HK-2 (cell line): ENCODE data around the gene TRIO.

Experiments used
- DNase-seq: peaks from one replicate; pipeline ENCODE4 v3.0.0-alpha.2; 2018; ENCODE audit not compliant: unreplicated experiment

Gene TRIO

GRCh38 chr5:14460844-14461398, 317.8 kb downstream of the TRIO start:
- no peak for DNase-seq

GRCh38 chr5:14462681-14463080, 319.5 kb downstream of the TRIO start:
- DNase-seq, result no peak

GRCh38 chr5:14463629-14464028, 320.5 kb downstream of the TRIO start:
- no peak for DNase-seq

GRCh38 chr5:14464096-14464495, 321.0 kb downstream of the TRIO start:
- no peak for DNase-seq

- no peak for DNase-seq
These were observed 321.5 kb downstream of the TRIO start for GRCh38 chr5:14464671-14465070.

- no peak for DNase-seq
These were observed 322.0 kb downstream of the TRIO start for GRCh38 chr5:14465116-14465515.

- no peak for DNase-seq
These were observed 322.6 kb downstream of the TRIO start for GRCh38 chr5:14465776-14466175.

GRCh38 chr5:14467251-14467650, 324.1 kb downstream of the TRIO start:
- no peak for DNase-seq

- DNase-seq, result no peak
These were observed 324.7 kb downstream of the TRIO start for GRCh38 chr5:14467886-14468285.

- no peak for DNase-seq
These were observed 326.6 kb downstream of the TRIO start for GRCh38 chr5:14469551-14470377.

GRCh38 chr5:14471507-14471906, 328.4 kb downstream of the TRIO start:
- DNase-seq, result no peak

- no peak for DNase-seq
These were observed 329.9 kb downstream of the TRIO start for GRCh38 chr5:14472986-14473567.

GRCh38 chr5:14475045-14475444, 331.9 kb downstream of the TRIO start:
- no peak for DNase-seq

- no peak for DNase-seq
These were observed 333.8 kb downstream of the TRIO start for GRCh38 chr5:14476786-14477435.

- DNase-seq, result no peak
These were observed 336.1 kb downstream of the TRIO start for GRCh38 chr5:14479143-14479696.

- DNase-seq, result no peak
These were observed 338.2 kb downstream of the TRIO start for GRCh38 chr5:14481349-14481748.

- no peak for DNase-seq
These were observed 338.9 kb downstream of the TRIO start for GRCh38 chr5:14482085-14482484.

GRCh38 chr5:14483504-14484157, 340.5 kb downstream of the TRIO start:
- DNase-seq, result no peak

GRCh38 chr5:14486486-14486885, 343.3 kb downstream of the TRIO start:
- DNase-seq, result no peak

GRCh38 chr5:14486996-14487896, 344.1 kb downstream of the TRIO start:
- no peak for DNase-seq
